ENCODE measurements around the gene AUNIP. TPM values are rescaled to one million over a fixed set of nuclear protein-coding genes. Genes with fewer than 3 reads are reported as not detected.

AUNIP gene, protein sequence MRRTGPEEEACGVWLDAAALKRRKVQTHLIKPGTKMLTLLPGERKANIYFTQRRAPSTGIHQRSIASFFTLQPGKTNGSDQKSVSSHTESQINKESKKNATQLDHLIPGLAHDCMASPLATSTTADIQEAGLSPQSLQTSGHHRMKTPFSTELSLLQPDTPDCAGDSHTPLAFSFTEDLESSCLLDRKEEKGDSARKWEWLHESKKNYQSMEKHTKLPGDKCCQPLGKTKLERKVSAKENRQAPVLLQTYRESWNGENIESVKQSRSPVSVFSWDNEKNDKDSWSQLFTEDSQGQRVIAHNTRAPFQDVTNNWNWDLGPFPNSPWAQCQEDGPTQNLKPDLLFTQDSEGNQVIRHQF
- total RNA-seq: 1.2 TPM

DNA sequence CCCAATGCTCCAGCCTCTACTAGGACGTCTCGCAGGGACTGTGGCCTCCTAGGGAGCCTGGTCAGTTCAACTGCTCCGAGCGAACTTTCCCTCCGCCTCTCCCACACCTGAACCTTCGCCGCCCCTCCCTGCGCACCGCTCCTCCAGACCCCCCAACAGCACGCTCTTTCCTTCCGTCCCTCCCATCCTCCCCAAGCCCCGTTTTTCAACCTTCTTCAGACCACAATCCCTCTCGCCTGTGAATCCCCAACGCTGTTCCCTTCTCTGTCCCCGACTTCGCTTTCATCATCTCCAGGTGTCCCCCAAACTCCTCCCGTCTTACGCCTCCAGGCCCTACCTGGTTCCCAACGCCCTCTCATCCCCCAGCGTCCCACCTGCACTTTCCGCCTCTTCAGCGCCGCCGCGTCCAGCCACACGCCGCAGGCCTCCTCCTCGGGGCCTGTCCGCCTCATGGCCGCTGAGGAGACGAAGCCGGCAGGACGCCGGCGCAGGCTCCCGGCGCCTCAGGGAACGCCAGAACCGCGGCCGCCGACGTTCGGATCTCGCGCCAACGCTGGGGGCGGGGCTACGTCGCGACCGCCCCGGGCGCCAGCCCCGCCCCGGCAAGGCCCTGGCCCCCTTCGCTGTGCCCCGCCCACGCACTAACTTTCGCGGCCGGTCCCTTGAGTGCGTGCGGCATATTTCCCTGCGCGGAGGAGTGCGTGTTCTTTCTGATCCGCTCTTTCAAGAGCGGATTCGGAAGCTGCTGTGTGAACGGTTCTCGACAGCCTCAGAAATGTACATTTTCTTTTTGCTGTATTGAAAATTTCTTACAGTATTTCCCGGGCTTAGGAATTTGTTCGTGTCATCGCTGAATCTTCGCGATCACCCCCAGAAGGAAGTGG, at the start of gene AUNIP:
TSS of gene AUNIP (minus strand) at position 552 of the 884 bp plus-strand sequence. CDS start at position 452, 100 bp downstream.

DNA sequence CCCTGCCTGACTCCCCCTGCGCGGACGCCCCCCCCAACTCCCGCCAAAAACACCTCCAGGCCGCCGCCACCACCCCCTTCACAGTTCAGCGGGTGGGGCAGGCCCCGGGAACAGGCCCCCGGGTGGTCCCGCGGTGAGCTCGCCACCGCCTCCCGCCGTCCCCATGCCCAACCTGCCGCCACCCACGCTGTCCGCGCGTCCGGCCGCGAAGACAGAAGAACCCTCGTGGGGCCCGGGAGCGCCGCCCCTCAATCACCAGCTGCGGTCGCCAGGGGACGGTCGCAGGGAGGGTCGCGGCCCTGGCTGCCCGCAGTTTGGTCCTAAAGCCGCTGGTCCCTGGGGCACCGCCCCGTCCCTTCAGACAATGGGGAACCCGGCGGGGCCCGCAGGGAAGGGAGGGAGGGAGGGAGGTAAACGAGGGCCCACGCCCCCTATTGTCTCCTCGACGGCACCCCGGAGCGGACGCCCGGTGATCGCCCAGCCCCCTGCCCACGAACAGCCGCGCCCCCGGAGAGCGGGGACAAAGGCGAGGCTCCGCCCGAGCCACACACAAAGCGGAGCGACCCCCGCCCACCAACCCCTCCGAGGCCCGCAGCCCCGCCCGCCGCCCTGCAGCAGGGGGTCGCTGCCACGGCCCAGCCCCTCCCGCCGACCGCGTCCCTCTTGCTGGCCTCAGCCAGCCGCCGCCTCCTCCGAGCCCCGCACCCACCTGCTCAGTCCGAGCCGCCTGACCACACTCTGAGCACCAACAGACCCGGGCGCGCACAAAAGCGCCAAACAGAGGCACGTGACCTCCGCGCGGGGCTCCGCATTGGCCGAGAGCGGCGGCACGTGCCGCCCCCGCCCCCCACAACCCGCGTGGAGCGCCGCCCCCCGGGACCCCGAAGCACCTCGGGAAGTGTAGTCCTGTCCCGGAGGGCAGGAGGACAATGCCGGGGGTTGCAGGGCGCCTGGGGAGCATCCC, 46.7 kb upstream of the AUNIP start, which contains the start of gene STMN1:
TSS of gene STMN1 (minus strand) at position 740 of the 964 bp plus-strand sequence. CDS start 1,743 bp downstream, outside the sequence.

GRCh38 chr1:25875154-25875855, 16.0 kb upstream of the AUNIP start, which contains the start of gene PAQR7:
TSS of gene PAQR7 (minus strand) at chr1:25875708. CDS start at chr1:25863839, 11,869 bp downstream.

GRCh38 chr1:25819491-25820246, 39.6 kb downstream of the AUNIP start, which contains the start of gene MTFR1L:
TSS of gene MTFR1L (plus strand) at chr1:25819954. CDS start at chr1:25823105, 3,151 bp downstream.

DNA sequence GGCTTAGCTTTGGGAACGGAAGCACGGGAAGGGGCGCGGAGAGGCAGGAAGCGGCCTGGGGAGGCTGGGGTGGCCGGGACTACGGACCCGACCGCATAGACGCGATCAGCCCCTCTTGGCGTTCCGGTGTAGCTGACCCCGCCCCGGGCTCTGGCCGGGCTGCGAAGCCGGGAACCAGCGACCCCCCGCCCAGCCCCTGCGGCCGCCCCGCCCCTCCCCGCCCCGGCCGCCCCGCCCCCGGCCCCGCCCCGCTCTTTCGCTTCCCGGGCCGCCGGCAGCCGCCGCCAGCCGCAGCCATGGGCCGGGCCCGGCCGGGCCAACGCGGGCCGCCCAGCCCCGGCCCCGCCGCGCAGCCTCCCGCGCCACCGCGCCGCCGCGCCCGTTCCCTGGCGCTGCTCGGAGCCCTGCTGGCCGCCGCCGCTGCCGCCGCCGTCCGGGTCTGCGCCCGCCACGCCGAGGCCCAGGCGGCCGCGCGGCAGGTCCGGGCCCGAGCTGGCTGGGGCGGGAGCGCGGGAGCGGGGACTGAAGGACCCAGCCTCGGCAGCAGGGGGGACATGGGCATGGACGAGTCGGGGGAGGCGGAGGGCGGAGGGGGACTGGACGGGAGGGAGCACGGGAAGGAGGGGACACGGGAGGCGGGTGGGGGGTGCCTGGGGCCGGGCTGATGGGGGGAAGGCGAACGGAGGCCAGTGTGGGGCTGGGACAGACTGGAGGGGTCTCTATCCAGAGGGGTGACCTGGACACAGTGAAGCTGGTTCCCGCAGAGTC, 59.1 kb downstream of the AUNIP start, which contains the start of gene SELENON:
TSS of gene SELENON (plus strand) at position 259 of the 768 bp plus-strand sequence. CDS start at position 297, 38 bp downstream.

Small RNA genes lying within 50 kb of the gene (small RNA-seq; reads per million reads assigned to genes)
- gene AL033528.1 (ENCODE audit: low replicate concordance): not detected
- not detected for gene RF00019 (ENCODE audit: low replicate concordance)
- gene SNRPFP2 (ENCODE audit: low replicate concordance): not detected

Other genes with a start within 250 kb of the AUNIP start
- 17.2 TPM for gene MAN1C1, start 242.7 kb downstream of the AUNIP start, total RNA-seq
- 55.4 TPM for gene SELENON, start 59.3 kb downstream of the AUNIP start, total RNA-seq
- 54.4 TPM for gene MTFR1L, start 39.5 kb downstream of the AUNIP start, total RNA-seq
- 28.3 TPM for gene PAQR7, start 16.3 kb upstream of the AUNIP start, total RNA-seq
- gene STMN1, start 47.0 kb upstream of the AUNIP start, total RNA-seq: 125 TPM
- 22.0 TPM for gene PAFAH2, start 138.6 kb upstream of the AUNIP start, total RNA-seq
- gene EXTL1, start 162.3 kb upstream of the AUNIP start, total RNA-seq: 2.1 TPM
- 4.7 TPM for gene SLC30A2, start 186.7 kb upstream of the AUNIP start, total RNA-seq
- gene TRIM63, start 208.2 kb upstream of the AUNIP start, total RNA-seq: 9.4 TPM

Data from metanephros (tissue), 2 donors.